ENCODE measurements around the gene TBC1D8.

TBC1D8 gene

DNA sequence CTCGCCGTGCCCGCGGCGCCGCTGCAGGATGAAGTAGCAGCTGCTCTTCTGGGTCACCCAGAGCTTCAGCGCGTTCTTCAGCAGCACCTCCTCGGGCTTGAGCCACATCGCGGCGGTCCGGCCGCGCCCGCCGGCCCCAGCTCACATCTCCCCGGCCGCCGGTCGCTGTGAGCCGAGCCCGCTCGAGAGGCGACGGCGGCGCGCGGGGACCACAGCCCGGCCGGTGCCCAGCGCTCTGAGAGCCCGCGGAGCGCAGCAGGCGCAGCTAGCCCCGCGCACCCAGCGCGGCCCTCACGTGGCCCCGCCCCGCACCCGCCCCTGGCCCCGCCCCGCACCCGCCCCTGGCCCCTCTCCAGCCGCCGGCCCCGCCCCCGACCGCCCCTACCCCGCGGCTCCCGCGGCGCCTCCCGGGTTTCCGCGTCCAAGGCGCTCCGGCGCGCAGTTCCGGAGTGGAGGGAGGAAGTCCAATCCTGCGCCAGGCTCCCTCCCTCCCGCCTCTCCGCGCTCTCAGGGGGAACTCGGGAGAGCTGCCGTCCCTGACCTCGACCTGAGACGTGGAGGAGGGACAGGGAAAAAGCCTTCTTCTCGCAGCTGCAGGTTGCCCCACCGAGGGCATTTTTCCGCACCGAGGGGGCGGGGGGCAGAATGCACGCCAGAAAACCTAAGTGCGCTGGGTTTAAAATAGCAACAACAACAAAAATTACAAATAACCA, at the start of gene TBC1D8:
TBC1D8 (minus strand) TSS at position 237 of the 713 bp plus-strand sequence; CDS start at position 108, 129 bp downstream.
- no peaks in the 10 kb centered on the region for H3K9me3 ChIP-seq
- peak within 1 kb of the TSS; percentile 58 for H3K4me3 ChIP-seq
- in situ Hi-C loops (cut with MboI; ENCODE audit: low sequenced_read_pairs): no loop called here

DNA sequence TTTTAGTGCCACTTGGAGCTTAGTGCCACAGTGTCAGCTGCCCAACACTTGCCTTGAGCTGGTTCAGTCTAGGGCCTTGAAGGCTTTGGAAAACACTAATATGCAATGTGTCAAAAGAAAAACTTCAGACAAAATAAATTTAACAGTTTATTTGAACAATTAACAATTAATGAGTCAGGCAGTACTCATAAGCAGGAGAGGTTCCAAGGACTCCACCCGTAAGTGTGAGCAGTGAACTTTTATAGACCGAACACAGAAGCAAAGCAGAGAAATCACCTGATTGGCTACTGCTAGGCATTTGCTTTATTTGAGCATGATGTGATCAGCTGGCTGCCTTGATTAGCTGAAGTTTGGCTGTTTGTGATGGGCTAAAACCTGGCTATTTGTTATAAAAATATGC, 49.5 kb upstream of the TBC1D8 start:
- Histone ChIP-seq H3K4me1 (0 out of 2 replicates have a peak, but pooled peaks cover 2% of the 10 kb centered on the region), H3K36me3 (replicated peaks) (no peaks in the 10 kb centered on the region), H3K27me3 (ENCODE audit: low read depth) (no peaks in the 10 kb centered on the region), H3K9me3 (no peaks in the 10 kb centered on the region), H3K4me3 (no peak overlapping the region)
- in situ Hi-C loops (cut with MboI; ENCODE audit: low sequenced_read_pairs): no loop called here
- no peak for DNase-seq (ENCODE audit: low spot score in 2 of 2)

More for the DNA sequence above, at the start of gene TBC1D8:
- Histone ChIP-seq H3K4me1 (peaks cover 25% of the 10 kb centered on the region), H3K27me3 (ENCODE audit: low read depth) (no peaks in the 10 kb centered on the region), H3K36me3 (replicated peaks) (no peaks in the 10 kb centered on the region)
- DNase-seq (ENCODE audit: low spot score in 2 of 2): peak; percentile 81 to 93

DNA sequence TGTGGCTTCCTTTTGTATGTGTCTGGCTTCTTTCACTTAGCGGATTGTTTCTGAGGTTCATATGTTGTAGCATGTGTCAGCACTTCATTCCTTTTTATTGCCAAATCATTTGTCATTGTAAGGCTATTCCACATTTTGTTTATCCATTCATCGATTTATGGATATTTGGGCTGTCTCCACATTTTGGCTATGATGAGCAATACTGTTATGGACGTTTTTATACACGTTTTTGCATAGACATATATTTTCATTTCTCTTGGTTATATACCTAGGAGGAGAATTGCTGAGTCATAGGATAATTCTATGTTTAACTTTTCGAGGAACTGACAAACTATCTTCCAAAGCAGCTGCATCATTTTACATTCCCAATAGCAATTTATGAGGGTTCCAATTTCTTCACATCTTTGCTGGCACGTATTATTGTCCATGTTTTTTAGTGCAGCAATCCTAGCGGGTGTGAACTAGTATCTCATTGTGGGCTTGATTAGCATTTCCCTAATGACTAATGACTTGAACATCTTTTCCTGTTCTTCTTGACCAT, 48.1 kb upstream of the TBC1D8 start:
- in situ Hi-C loops (cut with MboI; ENCODE audit: low sequenced_read_pairs): no loop called here
- no peaks in the 10 kb centered on the region for H3K27me3 ChIP-seq (ENCODE audit: low read depth)
- H3K4me1 ChIP-seq: 0 out of 2 replicates have a peak, but pooled peaks cover 2% of the 10 kb centered on the region
- H3K36me3 ChIP-seq (replicated peaks): no peaks in the 10 kb centered on the region
- H3K9me3 ChIP-seq: no peaks in the 10 kb centered on the region
- H3K4me3 ChIP-seq: no peak overlapping the region
- DNase-seq (ENCODE audit: low spot score in 2 of 2): no peak

DNA sequence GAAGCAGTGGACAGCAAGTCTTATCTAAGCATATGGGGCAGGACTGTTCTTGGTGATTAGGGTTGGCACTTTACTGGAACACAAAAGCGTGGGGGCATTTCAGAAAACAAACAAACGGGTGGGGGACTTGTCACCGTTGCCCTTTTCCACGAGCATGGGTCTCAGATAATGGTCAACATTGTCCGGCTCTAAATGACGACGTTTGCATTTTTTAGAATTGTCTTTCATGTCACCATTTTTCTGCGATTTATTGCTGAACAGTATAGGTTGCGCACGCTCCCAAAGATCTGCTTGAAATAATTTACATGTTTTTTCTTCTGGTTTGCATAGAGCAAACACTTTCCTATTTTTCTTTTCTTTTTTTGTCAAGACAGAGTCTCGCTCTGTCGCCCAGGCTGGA, 46.6 kb upstream of the TBC1D8 start:
- Histone ChIP-seq H3K36me3 (replicated peaks) (no peaks in the 10 kb centered on the region), H3K4me1 (0 out of 2 replicates have a peak, but pooled peaks cover 2% of the 10 kb centered on the region), H3K9me3 (no peaks in the 10 kb centered on the region), H3K4me3 (no peak overlapping the region), H3K27me3 (ENCODE audit: low read depth) (no peaks in the 10 kb centered on the region)
- no peak for DNase-seq (ENCODE audit: low spot score in 2 of 2)
- in situ Hi-C loops (cut with MboI; ENCODE audit: low sequenced_read_pairs): no loop called here

GRCh38 chr2:101197215-101197745, 46.1 kb upstream of the TBC1D8 start:
- in situ Hi-C loops (cut with MboI; ENCODE audit: low sequenced_read_pairs): no loop called here
- Histone ChIP-seq H3K27me3 (ENCODE audit: low read depth) (no peaks in the 10 kb centered on the region), H3K36me3 (replicated peaks) (no peaks in the 10 kb centered on the region), H3K4me3 (no peak overlapping the region), H3K4me1 (0 out of 2 replicates have a peak, but pooled peaks cover 2% of the 10 kb centered on the region), H3K9me3 (no peaks in the 10 kb centered on the region)
- DNase-seq (ENCODE audit: low spot score in 2 of 2): peak in 1 of 2 experiments; percentile 52

DNA sequence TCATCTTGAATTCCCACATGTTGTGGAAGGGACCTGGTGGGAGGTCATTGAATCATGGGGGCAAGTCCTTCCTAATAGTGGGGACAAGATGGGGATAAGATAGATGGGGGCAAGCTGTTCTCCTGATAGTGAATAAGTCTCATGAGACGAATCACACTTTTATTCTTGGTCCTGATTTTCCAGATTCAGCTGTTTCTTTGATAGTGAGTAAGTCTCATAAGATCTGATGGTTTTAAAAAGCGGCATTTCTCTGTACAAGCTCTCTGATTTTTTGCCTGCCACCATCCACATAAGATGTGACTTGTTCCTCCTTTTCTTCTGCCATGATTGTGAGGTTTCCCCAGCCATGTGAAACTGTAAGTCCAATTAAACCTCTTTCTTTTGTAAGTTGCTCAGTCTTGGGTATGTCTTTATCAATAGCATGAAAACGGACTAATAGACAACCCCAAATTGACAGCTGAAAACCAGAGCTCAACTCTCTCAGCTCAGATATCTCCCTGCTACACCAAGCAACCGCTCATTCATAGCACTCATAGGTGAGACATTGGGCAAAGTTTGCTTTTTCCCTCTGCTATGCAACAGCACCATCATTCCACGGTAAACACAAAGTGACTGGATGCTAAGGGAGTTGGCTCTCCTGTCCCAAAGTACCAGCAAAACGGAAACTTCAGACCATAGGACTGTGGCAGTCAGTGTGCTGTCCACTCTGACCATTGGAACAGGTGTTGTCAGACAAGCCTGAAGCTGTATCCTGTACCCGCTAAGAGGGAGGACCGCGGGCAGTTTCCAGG, 44.9 kb upstream of the TBC1D8 start:
- DNase-seq (ENCODE audit: low spot score in 2 of 2): no peak
- in situ Hi-C loops (cut with MboI; ENCODE audit: low sequenced_read_pairs): no loop called here
- 0 out of 2 replicates have a peak, but pooled peaks cover 2% of the 10 kb centered on the region for H3K4me1 ChIP-seq
- no peak overlapping the region for H3K4me3 ChIP-seq
- no peaks in the 10 kb centered on the region for H3K9me3 ChIP-seq
- H3K27me3 ChIP-seq (ENCODE audit: low read depth): no peaks in the 10 kb centered on the region
- no peaks in the 10 kb centered on the region for H3K36me3 ChIP-seq (replicated peaks)

GRCh38 chr2:101193033-101193626, 41.9 kb upstream of the TBC1D8 start:
- in situ Hi-C loops (cut with MboI; ENCODE audit: low sequenced_read_pairs): no loop called here
- no peaks in the 10 kb centered on the region for H3K27me3 ChIP-seq (ENCODE audit: low read depth)
- no peaks in the 10 kb centered on the region for H3K9me3 ChIP-seq
- H3K4me3 ChIP-seq: no peak overlapping the region
- no peaks in the 10 kb centered on the region for H3K36me3 ChIP-seq (replicated peaks)
- 0 out of 2 replicates have a peak, but pooled peaks cover 2% of the 10 kb centered on the region for H3K4me1 ChIP-seq
- no peak for DNase-seq (ENCODE audit: low spot score in 2 of 2)

GRCh38 chr2:101190747-101191516, 39.8 kb upstream of the TBC1D8 start:
- DNase-seq (ENCODE audit: low spot score in 2 of 2): no peak
- in situ Hi-C loops (cut with MboI; ENCODE audit: low sequenced_read_pairs): no loop called here
- no peak overlapping the region for H3K4me3 ChIP-seq
- no peaks in the 10 kb centered on the region for H3K9me3 ChIP-seq
- 0 out of 2 replicates have a peak, but pooled peaks cover 2% of the 10 kb centered on the region for H3K27me3 ChIP-seq (ENCODE audit: low read depth)
- H3K4me1 ChIP-seq: no peaks in the 10 kb centered on the region
- H3K36me3 ChIP-seq (replicated peaks): no peaks in the 10 kb centered on the region

- no peaks in the 10 kb centered on the region for H3K36me3 ChIP-seq (replicated peaks)
- H3K4me3 ChIP-seq: no peak overlapping the region
- H3K9me3 ChIP-seq: no peaks in the 10 kb centered on the region
- 0 out of 2 replicates have a peak, but pooled peaks cover 2% of the 10 kb centered on the region for H3K27me3 ChIP-seq (ENCODE audit: low read depth)
- peak; percentile 36 to 83 for DNase-seq (ENCODE audit: low spot score in 2 of 2)
- H3K4me1 ChIP-seq: no peaks in the 10 kb centered on the region
- in situ Hi-C loops (cut with MboI; ENCODE audit: low sequenced_read_pairs): no loop called here
Measured at GRCh38 chr2:101188683-101189405, 37.7 kb upstream of the TBC1D8 start.

DNA sequence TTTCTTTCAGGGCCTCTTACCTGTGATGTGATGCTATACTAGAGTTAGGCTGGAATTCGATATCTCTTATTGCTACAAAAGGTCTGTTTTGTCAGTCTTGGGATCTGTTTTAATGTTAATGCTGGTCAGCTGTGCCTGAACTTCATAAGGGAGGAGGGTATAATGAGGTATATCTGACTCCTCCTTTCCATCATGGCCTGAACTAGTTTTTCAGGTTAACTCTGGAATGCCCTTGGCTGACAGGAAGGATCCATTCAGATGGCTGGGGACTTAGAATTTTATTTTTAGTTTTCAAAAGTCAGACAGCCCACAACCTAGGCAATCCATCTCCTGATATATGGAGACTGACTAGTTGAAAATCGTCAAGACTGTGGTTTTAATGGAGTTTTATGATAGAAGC, 35.9 kb upstream of the TBC1D8 start:
- in situ Hi-C loops (cut with MboI; ENCODE audit: low sequenced_read_pairs): no loop called here
- Histone ChIP-seq H3K36me3 (replicated peaks) (no peaks in the 10 kb centered on the region), H3K4me3 (no peak overlapping the region), H3K4me1 (no peaks in the 10 kb centered on the region), H3K9me3 (no peaks in the 10 kb centered on the region), H3K27me3 (ENCODE audit: low read depth) (0 out of 2 replicates have a peak, but pooled peaks cover 2% of the 10 kb centered on the region)
- no peak for DNase-seq (ENCODE audit: low spot score in 2 of 2)

GRCh38 chr2:101185656-101186055, 34.5 kb upstream of the TBC1D8 start:
- no peaks in the 10 kb centered on the region for H3K36me3 ChIP-seq (replicated peaks)
- DNase-seq (ENCODE audit: low spot score in 2 of 2): no peak
- in situ Hi-C loops (cut with MboI; ENCODE audit: low sequenced_read_pairs): no loop called here
- H3K27me3 ChIP-seq (ENCODE audit: low read depth): 0 out of 2 replicates have a peak, but pooled peaks cover 2% of the 10 kb centered on the region
- no peak overlapping the region for H3K4me3 ChIP-seq
- H3K4me1 ChIP-seq: no peaks in the 10 kb centered on the region
- no peaks in the 10 kb centered on the region for H3K9me3 ChIP-seq

GRCh38 chr2:101185085-101185484, 33.9 kb upstream of the TBC1D8 start:
- in situ Hi-C loops (cut with MboI; ENCODE audit: low sequenced_read_pairs): no loop called here
- no peak for DNase-seq (ENCODE audit: low spot score in 2 of 2)
- Histone ChIP-seq H3K4me3 (no peak overlapping the region), H3K27me3 (ENCODE audit: low read depth) (0 out of 2 replicates have a peak, but pooled peaks cover 2% of the 10 kb centered on the region), H3K36me3 (replicated peaks) (no peaks in the 10 kb centered on the region), H3K4me1 (no peaks in the 10 kb centered on the region), H3K9me3 (no peaks in the 10 kb centered on the region)
